Urothelium cell line (cell line): ENCODE measurements around the gene C15orf40.

Source experiments
- DNase-seq: peaks from one replicate; pipeline ENCODE4 v3.0.0; 2011; ENCODE audit warnings: low spot score, mixed read lengths
- FAIRE-seq: peaks from 2 replicates; lab custom pipeline; 2011; peaks lifted over from hg19 to GRCh38; lab: Jason Lieb, UNC

C15orf40 gene

GRCh38 chr15:82995076-82995475 lies 16.4 kb downstream of the C15orf40 start:
- DNase-seq (no peak), FAIRE-seq (no peak)

- no peak for FAIRE-seq
- DNase-seq = no peak
Observed at GRCh38 chr15:82993144-82993543, 18.3 kb downstream of the C15orf40 start.

GRCh38 chr15:82992436-82992998 lies 18.9 kb downstream of the C15orf40 start:
- no peak for FAIRE-seq

GRCh38 chr15:82986442-82986780 lies 25.0 kb downstream of the C15orf40 start:
- DNase-seq = no peak
- no peak for FAIRE-seq

More at GRCh38 chr15:82992436-82992998, 18.9 kb downstream of the C15orf40 start:
- no peak for DNase-seq

GRCh38 chr15:82985688-82986441 lies 25.6 kb downstream of the C15orf40 start, which contains the start of gene RAMAC:
RAMAC (plus strand) TSS chr15:82986210; CDS start chr15:82989019, 2,809 bp downstream.
- FAIRE-seq (peak; percentile 52), DNase-seq (peak; percentile 94)

GRCh38 chr15:82980981-82981380 lies 30.5 kb downstream of the C15orf40 start:
- DNase-seq (no peak), FAIRE-seq (no peak)

- no peak for DNase-seq
- no peak for FAIRE-seq
Observed at GRCh38 chr15:82979726-82980125, 31.7 kb downstream of the C15orf40 start.

- FAIRE-seq (no peak), DNase-seq (no peak)
Observed at GRCh38 chr15:82978438-82978837, 33.0 kb downstream of the C15orf40 start.

- no peak for FAIRE-seq
Observed at GRCh38 chr15:82977076-82977475, 34.4 kb downstream of the C15orf40 start.

GRCh38 chr15:82972990-82973389 lies 38.4 kb downstream of the C15orf40 start:
- DNase-seq = no peak
- no peak for FAIRE-seq

More at GRCh38 chr15:82977076-82977475, 34.4 kb downstream of the C15orf40 start:
- DNase-seq = no peak

- DNase-seq (no peak), FAIRE-seq (no peak)
Observed at GRCh38 chr15:82971218-82971984, 40.0 kb downstream of the C15orf40 start.

GRCh38 chr15:82970696-82971095 lies 40.7 kb downstream of the C15orf40 start:
- DNase-seq = no peak
- FAIRE-seq = no peak

GRCh38 chr15:82970078-82970686 lies 41.3 kb downstream of the C15orf40 start:
- no peak for FAIRE-seq
- no peak for DNase-seq

GRCh38 chr15:82969353-82969752 lies 42.1 kb downstream of the C15orf40 start:
- no peak for DNase-seq
- FAIRE-seq = no peak

- DNase-seq = no peak
- no peak for FAIRE-seq
Observed at GRCh38 chr15:82968066-82968465, 43.4 kb downstream of the C15orf40 start.

- DNase-seq (no peak), FAIRE-seq (no peak)
Observed at GRCh38 chr15:82966671-82967071, 44.8 kb downstream of the C15orf40 start.

- DNase-seq (no peak), FAIRE-seq (no peak)
Observed at GRCh38 chr15:82964890-82965289, 46.5 kb downstream of the C15orf40 start.

GRCh38 chr15:82963471-82964341 lies 47.7 kb downstream of the C15orf40 start:
- FAIRE-seq (no peak), DNase-seq (no peak)

GRCh38 chr15:82960766-82961165 lies 50.7 kb downstream of the C15orf40 start:
- no peak for FAIRE-seq
- no peak for DNase-seq

GRCh38 chr15:82959423-82959822 lies 52.0 kb downstream of the C15orf40 start:
- no peak for DNase-seq
- FAIRE-seq = no peak
